Measurements from ENCODE around the gene IFNGR1.
"Not testable (repeated sequence)": the region's sequence is repeated elsewhere in the genome, so short reads cannot be mapped to it uniquely, and the experiment has no call there.

IFNGR1 gene

DNA sequence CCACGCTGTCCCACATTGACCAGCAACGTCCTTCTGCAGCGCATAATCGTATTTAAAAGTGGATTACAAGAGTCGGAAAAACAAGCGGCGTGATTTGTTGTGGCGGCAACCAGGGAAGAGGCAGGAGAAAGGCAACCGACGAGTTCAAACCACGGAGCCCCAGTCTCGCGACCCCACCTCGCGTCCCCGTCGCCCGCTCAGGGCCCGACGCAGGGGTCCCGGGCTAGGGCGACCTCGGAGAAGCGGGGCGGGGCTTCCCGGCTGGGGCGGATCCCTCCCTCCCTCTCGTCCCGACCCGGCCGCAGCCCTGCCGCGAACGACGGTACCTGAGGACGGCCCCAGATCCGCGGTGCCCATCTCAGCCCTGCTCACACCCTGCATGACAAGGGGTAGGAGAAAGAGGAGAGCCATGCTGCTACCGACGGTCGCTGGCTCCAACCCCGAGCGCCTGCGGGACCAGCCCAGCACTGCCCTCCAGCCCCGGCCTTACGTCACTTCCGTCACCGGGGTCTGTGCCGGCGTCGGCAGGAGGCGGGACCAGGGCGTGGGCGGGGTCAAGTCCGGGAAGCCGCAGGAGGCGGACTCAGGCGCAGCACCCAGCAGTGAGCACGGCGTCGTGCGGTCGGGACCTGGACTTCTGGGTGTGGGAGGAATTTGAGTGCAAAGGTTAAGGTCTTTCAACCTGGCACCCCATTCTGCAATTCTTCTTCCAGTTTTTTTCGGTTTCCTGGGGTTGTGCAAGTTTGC is at the start of gene IFNGR1:
Gene IFNGR1, minus strand, starts transcription at position 469 of the 747 bp plus-strand sequence. Its CDS starts 58 bp downstream, at position 411.
- peak; percentile 55 for DNase-seq

GRCh38 chr6:137268911-137269310 is 49.7 kb upstream of the IFNGR1 start:
- no peak for DNase-seq

- DNase-seq: no peak
Measured at GRCh38 chr6:137266309-137266586, 47.1 kb upstream of the IFNGR1 start.

DNA sequence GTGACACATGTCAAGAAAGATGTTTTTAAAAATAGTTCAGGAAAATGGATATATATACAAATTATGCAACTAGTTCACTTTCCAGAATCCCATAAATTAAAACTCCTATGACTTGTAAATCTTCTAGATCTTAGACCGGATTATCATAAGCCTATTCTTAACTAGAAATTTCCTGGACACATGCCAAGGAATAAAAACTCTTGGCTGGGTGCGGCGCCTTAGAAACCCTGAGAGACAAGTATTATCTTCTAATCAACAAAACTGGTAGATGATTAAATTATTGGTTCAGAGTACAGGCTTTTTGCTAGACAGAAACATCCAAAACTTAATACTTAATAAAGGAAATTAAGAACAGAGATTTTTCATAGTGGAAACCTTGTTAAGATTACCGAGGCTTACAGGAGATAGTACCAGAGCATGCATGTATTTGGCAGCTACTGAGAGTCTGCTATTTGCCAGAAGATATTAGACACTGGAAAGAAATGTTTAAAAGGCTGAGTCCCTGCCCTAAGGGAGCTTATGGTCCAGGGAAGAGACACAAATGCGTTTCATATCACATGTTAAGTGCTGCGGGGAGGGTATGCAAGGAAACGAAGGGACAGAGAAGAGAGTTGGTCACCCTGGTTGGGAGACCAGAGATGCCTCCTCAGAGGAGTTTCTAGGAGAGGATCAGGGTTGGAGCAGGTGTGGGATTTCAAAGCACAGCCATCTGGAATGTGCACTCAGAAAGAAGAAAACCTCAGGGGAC is 46.5 kb upstream of the IFNGR1 start:
- DNase-seq: no peak

- DNase-seq: no peak
Measured at GRCh38 chr6:137264311-137265075, 45.3 kb upstream of the IFNGR1 start.

DNA sequence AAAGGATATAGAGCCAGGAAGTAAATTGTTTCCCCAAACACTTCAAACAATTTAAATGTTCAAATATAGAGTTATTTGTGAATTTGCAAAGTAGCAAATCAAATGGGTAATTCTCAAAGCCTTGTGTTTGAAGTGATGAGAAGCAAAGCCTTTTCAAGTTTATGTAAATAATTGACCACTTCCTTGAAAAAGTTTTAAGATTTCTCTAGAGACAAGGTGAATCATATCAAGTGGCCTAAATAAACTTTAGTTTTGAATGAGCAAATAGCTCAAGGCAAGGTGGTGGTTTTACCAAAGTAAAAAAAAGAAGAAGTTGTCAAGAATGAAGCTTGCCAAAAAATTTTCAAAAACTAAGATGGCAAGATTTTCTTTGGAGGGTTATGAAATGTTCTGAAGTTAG is 42.6 kb upstream of the IFNGR1 start:
- no peak for DNase-seq

DNA sequence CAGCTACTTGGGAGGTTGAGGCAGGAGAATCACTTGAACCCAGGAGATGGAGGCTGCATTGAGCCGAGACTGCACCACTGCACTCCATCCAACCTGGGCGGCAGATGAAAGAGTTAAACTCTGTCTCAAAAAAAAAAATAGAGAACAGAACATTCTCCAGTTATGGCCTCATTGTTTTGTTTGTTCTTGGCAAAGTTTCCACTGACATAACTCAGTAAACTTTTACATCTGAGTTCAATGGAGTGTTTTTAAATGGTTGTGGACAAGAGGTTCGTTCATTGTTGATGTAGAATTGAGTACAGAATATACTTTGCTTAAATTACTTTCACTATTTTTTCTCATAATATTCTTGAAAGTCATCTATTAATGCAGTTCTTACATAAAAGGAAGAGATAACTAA is 42.2 kb upstream of the IFNGR1 start:
- no peak for DNase-seq

DNA sequence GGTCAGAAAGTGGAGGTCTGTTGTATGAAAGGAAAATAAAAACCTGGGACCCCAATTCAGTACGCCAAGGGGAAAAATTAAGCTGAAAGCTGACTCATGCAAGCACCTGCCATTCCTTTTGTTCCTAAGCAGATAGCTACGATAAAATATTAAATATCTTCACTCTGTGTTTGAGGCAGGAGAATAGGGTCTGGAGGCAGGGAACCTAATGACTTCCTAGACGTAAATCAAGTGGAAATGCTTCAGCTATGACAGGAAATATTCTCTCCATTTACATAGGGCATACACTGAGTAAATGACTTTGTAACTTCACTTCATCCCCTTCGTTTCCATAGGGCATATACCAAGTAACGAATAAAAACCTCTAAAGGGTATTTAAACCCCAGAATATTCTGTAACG is 41.0 kb upstream of the IFNGR1 start:
- no peak for DNase-seq

DNA sequence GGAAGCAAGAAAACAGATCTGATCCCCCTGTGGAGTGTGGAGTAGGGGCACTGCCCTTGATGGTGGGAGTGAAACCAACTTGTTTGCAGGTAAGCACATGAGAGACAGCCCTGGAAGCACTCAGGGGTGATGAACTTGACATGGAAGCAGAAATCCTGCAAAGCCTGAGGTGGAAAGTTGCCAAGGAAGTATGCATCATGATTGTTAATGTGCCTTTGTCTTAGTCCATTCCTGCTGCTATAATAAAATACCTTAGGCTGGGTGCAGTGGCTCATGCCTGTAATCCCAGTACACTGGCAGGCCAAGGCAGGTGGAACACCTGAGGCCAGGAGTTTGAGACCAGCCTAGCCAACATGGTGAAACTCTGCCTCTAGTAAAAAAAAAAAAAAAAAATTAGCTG is 40.2 kb upstream of the IFNGR1 start:
- DNase-seq: no peak

- DNase-seq: no peak
Measured at GRCh38 chr6:137258170-137258569, 39.0 kb upstream of the IFNGR1 start.

DNA sequence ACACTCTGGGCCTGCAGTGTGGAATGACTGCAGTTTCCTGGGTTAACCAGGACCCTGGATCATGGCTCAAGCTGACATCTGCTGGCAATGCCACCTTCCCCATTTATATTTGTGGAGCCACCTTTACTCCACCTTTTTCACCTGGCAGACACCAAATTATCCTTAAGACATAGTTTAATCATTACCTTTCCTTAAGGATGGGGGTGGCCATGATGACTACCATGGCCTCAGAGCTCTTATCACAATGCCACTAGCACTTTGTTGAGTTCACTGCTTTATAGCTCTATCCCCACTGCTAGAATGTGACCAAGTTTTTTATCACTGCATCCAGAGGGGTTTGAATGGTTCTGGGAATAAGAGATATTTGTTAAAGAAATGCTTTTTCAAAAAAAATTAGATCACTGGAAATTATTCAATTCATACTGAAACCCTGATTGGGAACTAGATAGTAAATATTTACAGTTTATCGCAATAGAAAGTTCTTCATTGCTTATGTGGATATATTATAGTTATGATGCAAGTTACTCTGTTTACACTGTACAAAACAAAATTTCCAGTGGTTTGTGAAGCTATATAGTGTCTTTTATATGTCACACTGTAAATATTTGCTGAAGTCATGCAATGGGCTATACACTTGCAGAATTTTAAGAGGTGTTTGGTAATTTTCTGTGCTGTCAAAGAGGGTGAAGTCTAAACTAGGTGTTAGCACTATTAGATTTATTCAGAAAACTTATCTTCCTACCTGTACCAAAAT is 37.3 kb upstream of the IFNGR1 start:
- no peak for DNase-seq

DNA sequence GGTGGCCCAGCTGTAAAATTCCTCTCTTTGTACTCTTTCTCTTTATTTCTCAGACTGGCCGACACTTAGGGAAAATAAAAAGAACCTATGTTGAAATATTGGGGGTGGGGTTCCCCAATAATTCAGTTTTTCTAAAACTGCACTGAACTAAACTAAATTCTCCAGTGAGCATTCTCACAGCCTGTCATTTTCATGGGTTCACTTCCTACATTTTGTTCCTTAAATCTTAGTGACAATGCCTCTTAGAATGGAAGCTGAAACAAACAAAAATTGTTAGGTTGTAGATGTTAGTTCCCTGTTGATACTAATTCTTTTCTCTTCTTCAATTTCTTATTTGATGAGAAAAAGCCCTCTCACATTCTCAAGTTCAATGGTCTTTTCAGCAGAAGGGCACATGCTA is 35.8 kb upstream of the IFNGR1 start:
- no peak for DNase-seq

DNA sequence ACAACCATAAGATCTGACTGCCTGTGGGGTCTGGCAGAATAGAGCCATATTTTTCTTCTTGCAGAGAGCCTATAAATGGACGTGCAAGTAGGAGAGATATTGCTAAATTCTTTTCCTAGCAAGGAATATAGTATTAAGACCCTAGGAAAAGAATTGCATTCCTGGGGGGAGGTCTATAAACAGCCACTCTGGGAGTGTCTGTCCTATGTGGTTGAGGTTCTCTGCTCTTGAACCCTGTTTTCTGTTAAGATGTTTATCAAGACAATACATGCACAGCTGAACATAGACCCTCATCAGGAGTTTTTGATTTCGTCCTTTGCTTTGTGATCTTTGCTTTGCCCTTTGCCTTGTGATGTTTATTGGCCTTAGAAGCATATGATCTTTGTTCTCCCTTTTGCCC is 35.2 kb upstream of the IFNGR1 start:
- DNase-seq: not testable (repeated sequence)

GRCh38 chr6:137248702-137249101 is 29.5 kb upstream of the IFNGR1 start:
- DNase-seq: no peak

DNA sequence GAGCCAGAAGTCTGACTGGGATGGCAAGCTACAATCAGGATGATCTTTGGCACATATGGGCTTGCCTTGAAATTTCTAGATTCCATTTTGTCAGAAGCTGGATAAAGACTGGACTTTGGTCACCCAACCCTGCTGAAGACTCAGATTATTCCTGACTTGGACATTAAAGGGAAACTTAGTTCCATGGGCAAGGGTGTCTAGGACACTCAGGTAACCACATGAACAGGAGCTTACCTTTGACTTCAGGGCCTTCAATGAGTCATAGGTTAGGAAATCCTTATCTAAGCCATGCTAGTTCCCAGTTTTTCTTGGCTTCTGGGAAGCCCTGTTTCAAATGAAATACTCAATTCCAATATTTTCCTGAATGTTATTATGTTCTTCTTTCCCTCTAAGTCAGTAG is 28.5 kb upstream of the IFNGR1 start:
- no peak for DNase-seq

DNA sequence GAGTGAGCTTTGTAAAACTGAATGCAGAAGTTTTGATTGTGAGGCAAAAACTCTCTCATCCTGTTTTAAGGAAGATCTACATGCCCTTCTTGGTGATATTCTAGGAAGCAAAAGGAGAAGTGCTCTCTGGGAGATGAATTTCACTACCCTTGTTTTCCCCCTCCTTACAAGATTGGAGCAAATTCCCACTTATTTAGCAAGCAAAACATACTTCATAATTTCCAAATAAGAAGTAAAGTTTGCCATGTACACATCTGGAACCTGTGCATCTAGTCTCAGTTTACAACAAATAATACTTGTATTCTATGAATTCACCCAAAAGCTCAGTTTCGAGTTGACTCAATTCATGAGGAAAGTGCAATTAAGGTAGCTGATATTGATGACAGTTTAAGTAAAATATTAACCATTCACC is 27.6 kb upstream of the IFNGR1 start:
- DNase-seq: no peak

- DNase-seq: no peak
Measured at GRCh38 chr6:137246164-137246563, 27.0 kb upstream of the IFNGR1 start.

DNA sequence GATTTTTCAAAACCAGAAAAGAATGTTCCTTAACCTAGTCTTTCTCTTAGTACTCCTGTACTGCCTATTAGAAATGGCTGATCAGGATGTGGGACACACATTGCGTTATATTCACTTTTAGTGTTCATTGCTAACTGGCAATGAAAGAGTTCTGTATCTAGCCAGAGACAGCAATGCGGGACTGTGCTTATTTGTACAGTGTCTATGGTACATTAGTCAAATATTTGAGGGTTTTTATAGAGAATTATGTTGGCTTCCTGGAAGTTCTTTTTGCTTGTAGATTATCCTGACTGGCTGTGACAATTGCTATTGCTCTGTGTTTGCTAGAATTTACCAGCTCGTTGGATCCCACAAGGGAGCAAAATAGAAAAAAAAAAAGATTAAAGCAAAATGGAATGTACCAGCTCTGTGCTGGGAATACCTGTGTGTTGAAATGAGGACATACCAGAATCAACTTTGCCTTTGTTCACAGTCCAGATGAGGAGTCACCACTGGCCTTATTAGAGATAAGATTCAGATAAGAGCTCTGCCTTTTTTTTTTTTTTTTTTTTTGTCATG is 22.4 kb upstream of the IFNGR1 start:
- no peak for DNase-seq

DNA sequence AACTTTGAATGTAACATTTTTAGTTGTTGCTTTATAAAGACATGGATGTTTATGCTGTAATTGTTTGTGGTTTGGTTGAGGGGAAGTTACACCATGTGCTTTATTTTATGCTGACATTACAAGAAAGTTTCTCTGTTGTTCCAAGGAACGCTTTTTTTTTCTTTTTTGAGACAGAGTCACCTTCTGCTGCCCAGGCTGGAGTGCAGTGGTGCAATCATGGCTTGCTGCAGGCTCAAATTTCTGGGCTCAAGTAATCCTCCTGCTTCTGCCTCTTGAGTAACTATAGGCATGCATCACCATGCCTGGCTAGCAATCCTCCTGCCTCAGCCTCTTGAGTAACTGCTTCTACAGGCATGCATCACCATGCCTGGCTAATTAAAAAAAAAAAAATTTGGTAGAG is 21.0 kb upstream of the IFNGR1 start:
- DNase-seq: no peak

DNA sequence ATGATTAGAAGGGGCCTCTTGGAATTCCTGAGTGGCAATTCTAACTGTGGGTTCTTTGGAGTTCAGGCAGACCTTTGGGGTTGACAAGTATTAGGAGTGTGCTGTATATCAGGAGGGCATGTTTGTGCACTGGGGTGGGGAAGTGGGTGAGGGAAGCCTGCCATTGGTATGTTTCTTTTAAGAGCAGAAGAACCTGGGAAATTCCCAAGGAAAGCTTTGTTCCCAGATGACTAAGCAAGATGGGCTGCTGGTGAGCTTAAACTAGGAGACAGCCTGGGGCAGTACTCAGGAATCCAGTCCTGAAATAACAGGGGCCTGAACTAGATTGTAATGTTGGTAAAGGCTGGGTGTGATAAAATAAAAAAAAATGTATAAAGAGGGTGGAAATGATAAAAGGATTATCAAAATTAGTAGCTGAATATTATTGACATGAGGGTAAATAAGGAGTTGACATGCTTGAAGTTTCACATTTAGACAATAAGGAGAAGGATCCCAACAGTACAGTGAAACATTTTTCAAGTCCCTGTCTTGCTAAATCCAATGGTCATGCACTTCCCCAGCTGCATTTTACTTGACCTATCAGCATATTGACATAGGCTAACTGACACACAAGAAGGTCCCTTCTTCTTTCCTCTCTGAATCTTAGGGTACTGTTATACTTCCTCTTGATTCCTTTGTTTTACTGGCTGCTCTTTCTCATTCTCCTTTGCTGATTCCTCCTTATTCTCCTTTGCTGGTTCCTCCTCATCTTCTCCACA is 18.4 kb upstream of the IFNGR1 start:
- no peak for DNase-seq

GRCh38 chr6:137236581-137237355 is 17.6 kb upstream of the IFNGR1 start:
- DNase-seq: no peak

Measured in cortex of kidney (tissue), 1 donor.